GM18870 (cell line): ENCODE measurements around the gene SV2B.

Experiments used
- ATAC-seq: cut with Tn5 transposase; IDR thresholded peaks from one replicate; pipeline ENCODE4 v1.9.1; 2021; ENCODE audit warnings: moderate library complexity; ENCODE audit not compliant: unreplicated experiment

The SV2B gene

DNA sequence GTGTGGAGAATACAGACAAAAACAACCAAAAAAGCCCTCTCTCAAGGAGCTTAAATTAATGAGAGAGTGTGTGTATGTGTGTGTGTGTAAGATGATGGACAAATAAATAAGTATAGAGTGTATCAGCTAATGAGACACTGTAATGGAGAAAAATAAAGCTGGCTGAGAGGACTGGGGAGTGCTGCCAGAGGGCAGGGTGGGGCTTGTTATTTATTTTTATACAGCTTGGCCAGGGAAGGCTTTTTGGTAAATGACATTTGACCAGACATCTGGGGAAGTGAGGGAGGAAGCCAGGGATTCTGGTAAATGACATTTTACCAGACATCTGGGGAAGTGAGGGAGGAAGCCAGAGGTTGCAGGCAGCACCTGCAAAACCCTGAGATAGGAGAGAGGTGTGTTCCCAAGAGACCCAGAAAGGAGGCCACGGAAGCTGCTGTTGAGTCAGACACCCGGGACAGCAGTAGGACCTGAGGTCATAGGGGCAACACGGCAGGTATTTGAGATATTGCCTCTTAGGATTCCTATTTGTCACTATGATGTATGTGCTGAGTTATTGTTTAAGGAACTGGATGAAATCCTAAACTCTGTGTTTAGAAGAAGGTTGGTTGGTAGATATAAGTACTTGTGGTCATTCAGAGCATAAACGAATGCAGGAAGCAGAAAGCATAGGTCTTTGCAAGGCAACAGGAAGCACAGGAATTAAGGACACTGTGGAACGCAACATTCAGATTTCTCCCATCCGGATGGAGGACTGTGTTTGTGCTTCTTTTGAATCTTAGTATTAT lies 2.7 kb downstream of the SV2B start:
- no peak for ATAC-seq

DNA sequence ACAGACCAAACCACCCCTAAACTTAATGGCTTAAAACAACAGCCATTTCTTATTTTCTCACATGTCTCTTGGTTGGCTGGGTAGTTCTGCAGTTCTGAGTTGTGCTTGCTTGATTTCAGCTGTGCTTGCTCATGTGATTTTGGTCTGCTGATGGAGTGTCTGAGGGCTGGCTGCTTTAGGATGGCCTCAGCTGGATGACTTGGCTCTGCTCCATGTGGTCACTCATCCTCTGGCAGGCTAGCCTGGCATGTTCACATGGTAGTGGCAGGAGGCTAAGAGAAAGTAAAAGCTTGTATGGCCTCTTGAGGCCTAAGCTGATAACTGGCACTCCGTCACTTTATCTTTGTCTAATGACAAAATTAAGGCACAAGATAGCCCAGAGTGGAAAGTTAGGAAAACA lies 4.1 kb downstream of the SV2B start:
- ATAC-seq: no peak

DNA sequence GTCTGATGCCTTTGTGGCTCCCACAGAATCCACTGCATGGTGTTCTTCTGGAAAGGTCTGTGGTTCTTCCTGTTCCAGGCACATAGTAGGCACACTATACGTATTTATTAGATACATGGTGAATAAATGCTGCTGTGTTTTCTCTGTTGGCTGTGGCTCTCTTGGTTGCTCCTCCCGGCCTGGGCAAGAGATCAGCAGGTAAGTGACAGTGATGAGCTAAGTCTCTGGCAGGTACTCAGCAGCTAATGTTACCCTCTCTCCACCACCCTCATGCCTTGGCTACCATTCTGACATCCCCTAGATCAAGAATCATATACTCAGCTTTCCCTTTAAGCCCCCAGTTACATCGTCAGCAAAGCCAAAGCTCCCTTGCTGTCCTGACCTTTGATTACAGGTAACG lies 8.4 kb downstream of the SV2B start:
- ATAC-seq: no peak

DNA sequence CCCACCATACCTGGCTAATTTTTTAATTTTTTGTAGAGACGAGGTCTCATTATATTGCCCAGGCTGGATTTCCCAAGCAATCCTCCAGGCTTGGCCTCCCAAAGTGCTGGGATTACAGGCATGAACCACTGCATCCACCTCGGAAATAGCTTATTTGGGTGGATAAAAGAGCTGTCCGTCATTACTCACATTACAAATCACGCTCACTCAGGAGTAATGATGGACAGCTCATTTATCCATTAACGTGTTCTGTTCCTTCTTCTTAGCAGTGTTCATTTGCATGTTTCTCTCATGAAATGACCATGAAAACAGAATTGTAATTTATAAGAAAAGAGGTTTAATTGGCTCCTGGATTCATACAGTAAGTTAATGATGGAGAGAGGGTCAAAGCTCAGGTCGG lies 9.8 kb downstream of the SV2B start:
- ATAC-seq: no peak

DNA sequence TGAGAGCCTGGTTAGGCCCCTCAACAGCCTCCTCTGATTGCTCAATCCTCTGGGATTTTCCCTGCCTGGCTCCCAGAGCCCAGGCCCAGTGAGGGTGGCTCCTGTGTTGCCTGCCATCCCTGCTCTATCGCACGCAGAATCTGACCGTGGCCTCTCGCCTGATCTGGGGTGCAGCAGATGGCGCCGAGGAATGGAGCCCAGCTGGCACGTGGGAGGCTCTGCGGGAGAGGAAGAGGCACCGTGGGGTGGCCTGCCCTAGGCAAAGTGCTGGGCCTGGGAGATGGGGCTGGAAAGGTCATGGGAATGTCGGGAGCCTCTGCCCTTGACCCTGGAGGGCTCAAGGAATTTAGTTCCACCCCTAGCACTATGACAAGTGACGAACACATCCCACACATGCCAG lies 10.3 kb downstream of the SV2B start:
- no peak for ATAC-seq

DNA sequence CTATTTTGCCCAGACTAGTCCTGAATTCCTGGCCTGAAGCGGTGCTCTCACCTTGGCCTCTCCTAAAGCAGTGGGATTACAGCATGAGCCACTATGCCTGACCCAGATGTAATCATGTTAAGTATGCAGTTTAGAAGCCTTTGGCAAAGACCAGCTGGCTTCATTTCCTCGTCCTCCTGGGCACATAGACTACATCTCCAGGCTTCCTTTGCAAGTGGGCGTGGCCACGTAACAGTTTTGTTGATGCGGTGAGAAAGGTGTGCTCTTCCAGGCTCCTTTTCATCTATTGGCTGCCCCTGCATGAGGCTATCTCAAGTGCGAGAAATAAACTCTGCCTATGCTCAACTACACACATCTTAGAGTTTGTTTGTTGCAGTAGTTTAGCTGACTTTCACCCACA lies 13.0 kb downstream of the SV2B start:
- ATAC-seq: no peak

DNA sequence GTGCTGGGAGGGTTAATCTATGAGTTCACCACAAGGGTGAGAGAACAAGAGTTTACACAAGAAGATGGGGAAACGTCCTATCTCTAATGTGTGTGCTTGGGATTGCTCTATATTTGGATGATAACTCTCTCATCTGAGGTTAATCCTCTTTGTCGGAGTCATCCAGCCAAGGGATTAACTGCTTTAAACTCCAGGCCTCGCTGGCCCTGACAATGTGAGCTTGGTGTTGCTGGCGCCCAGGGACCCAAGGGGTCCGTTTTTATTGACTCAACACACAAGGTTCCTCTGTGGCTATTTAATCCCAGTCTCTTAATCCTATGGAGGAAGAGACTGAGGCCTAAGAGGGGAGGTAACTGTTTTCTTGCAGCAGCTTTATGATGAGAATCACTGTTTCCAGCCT lies 14.2 kb downstream of the SV2B start:
- no peak for ATAC-seq

DNA sequence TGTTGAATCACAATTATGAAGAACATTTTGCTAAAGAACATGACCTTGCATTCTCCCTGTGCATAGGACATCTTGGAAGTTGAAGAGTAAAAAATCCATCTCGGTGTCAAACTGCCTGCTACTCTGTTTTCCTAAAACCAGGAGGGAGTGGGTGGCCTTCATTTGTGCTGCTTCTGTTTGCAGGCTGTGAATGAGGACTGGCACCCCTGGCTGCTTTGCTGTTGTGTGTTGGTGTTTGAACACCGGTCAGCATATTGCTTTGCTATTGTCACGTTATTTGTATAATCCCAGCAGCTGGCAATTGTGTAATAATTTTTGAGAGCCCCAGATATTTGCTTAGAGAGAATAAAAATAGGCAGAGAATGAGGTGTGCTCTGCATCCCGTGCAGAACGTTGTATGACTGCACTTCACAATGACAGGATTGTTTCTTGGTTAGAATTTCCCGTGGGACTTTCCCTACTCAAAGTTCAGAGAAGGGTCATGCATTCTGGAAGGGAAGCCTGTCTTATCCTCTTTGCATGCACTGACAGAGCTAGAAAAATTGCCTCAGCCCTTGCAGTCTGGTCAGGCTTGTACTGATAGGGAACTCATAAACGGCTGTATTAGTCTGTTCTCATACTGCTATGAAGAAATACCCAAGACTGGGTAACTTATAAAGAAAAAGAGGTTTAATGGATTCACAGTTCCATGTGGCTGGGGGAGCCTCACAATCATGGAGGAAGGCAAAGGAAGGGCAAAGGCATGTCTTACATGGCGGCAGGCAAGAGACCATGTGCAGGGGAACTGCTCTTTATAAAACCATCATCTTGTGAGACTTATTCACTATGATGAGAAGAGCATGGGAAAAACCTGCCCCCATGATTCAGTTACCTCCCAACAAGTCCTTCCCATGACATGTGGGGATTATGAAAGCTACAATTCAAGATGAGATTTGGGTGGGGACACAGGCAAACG lies 16.3 kb downstream of the SV2B start:
- peak; percentile 97 for ATAC-seq

DNA sequence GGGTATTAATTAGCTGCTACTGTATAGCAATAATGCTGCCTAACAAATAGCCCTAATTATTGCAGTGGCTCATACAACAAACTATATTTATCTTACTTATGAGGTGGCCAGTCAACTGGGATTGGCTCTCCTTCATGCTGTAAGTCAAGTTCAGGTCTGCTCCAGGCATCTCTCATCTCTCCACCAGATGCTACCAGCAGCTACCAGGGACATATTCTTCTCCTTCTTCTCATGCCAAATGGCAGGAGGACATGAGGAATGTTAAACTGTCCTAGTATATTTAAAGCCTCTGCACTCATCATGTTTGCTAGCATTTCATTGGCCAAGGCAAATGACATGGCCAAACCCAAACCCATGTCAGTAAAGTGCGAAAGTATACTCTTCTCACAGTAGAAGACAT lies 17.3 kb downstream of the SV2B start:
- ATAC-seq: no peak

DNA sequence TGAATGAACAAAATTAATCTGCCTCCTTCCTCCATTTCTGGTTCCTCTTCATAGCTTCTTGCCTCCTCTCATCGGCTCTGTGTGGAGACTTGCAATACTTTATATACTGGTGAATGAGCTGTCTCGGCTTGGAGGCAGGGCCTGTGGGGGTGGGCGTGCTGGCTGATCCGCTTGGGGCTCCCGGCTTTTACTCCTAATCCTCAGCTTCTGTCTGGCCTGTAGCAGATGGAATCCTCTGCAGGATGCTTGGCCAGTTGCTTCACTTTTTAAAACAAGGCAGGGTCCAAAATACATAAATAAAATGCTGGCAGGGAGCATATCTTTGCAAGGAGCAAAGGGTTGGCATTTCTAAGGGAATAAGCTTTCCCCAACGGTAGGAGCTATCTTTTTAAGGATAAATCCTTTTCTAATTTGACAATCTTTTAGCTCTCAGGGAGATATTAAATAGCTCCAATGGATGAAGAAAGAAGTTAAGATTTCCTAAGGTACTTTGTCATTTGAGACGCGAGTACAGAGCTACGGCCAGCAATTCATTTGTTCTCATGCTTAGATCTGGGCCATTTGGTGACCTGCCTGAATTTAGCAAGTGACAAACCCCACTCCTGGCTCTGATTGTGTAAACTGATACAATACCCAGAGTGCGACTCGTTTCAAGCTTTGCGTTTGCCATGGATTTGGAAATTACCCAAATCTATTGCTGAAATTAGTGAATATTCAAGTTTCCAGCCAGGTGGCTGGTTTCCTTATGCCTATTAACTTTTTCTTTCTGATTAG lies 18.9 kb downstream of the SV2B start:
- ATAC-seq: no peak

DNA sequence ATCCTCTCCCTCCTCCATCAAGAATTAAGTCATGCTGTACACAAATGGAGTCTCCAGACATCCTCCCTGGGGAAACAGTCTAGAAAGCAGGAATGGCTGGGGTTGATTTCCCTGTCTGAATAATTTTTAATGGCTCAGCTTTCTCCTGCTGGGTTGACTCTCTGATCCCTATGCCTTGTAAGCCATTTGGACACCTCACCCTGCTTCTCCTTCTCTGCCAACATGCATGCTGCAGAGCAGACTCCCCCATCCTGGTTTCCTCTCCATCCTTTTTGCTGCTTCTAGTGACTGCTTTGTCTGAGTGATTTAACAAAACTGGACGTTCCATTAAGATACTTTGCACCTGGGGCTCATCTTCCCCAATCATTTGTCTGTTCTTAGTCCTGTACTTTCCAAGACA lies 22.2 kb downstream of the SV2B start:
- ATAC-seq: no peak

DNA sequence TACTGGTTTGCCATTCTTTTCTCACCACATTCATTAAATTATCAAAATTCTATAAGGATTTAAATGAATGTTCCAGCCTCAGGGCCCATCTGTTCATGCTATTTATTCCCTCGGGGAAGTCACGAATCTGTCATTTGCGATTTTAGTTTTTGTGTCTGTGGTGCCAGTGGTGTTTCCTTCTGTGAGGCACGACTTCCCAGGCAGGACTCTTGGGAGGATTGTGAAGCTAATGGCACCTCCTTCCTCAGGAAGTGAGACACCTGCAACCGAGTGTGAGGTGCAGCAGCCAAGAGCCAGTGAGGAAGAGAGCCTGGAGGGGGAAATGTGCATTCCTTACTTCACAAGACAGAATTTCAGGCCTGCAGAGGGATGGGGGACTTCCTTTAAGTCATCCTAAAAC lies 24.1 kb downstream of the SV2B start:
- no peak for ATAC-seq

DNA sequence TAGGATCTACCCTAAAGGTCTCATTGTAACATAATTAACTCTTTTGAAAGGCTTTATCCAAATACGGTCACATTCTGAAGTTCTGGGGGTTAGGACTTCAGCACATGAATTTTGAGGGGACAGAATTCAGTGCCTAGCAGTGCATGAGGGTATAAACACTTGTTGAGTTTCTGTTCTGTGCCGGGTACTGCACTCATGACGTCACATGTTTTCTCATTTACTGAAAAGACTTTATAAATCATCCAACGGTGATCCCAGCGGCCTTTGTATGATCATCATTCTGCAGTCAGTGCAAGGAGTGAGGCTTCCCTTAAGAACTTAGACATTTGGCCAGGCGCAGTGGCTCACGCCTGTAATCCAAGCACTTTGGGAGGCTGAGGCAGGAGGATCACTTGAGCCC lies 25.1 kb downstream of the SV2B start:
- no peak for ATAC-seq

DNA sequence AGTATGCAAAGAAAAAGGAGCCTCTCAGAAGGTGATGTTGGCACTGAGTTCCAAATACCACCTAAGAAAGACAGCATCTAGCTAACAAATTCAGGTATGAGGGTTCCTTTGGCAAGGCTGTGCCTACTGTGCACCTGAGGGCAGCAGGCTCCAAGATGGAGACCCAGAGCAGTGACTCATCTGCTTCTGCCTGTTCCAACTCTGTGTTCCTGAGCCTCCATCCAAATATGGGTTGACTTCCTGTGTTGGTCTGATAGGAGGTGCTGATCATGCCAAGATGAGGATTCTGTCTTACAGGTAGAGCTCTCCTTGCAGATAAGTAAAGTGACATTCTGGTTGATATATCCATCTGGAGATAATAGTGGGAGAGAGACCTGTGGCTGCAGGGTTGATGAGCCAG lies 26.0 kb downstream of the SV2B start:
- ATAC-seq: no peak

DNA sequence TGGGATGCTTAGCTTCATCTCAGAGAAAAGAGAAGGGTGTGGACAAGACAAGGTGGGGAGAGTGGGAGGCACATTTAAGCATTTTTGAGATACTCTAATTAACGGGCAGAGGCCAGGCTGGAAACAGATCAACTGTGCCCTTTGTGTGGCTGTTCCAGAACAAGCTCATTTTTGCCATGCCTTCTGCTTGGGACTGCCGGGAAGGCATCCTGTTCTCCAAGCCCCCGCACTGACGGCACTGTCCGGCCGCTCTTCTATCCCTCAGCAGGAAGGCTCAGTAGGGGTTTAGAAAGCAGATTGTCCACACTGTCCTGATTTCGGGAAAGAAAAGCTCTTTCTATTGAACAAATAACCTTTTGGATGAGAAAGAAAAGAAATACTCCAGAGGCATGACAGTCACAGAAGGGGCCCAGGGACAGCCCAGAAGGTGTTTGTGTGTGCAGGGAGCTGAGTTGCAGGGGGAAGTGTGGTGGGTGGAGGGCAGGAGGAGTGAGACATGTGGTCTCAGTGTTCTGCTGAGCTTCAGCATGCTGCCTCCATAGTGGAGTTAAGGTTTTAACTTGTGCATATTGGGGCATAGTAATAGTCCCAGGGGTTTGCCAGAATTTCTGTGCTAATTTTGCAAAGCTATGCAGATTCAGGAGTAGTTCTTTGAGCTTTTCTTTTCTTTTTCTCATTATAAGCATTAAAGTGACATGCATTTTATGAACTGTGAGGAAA lies 27.3 kb downstream of the SV2B start:
- no peak for ATAC-seq

DNA sequence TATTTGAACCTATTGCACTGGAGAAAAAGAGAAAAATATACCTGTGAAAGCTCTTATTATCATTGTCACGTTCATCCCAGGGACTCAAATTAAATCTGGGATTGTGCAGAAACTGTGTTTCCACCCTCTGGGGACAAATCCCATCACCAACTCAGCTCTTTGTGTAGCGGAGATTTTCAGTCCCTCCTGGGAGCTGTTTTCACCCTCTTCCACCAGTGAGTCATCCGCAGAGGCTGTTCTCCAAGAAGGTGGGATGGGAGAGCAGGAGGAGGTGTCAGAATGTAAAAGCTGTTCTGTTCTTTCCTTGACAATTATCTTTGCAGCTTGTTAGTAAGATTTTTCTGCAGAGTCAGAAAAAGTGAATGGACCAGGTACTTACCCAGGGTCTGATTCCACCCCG lies 28.0 kb downstream of the SV2B start:
- no peak for ATAC-seq

DNA sequence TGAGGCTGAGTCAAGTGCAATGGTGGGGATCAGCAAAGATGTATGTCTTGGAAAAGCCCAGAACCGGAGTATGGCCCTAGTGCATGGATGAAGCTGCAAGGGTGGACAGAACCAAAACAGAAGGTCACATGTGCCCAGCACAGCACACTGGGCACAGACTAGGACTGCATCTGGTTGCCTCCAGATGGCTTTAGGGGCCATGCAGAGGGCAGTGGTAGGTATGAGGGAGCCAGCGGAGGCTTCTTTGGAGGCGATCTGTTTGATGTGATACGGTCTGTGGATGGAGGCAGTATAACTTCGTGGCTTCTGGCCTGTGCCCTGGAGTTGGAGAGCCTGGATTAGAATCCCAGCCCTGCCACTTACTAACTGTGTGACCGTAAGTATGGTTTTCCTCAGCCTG lies 29.4 kb downstream of the SV2B start:
- no peak for ATAC-seq

DNA sequence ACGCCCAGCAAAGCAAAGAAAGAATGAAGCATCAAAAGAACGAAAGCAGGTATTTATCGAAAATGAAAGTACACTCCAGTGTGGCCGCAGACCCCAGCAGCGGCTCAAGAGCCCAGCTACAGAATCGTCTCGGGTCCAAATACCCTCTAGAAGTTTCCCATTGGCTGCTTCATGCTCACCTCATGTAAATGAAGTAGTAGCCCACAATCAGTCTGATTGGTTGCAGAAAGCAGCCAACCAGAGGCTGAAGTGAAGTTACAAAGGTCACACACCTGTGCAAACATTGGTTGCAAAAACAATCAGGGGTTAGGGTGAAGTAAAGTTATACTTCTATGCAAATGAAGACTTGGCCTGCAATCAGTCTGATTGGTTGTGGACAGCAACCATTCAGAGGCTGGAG lies 32.0 kb downstream of the SV2B start:
- ATAC-seq: no peak

DNA sequence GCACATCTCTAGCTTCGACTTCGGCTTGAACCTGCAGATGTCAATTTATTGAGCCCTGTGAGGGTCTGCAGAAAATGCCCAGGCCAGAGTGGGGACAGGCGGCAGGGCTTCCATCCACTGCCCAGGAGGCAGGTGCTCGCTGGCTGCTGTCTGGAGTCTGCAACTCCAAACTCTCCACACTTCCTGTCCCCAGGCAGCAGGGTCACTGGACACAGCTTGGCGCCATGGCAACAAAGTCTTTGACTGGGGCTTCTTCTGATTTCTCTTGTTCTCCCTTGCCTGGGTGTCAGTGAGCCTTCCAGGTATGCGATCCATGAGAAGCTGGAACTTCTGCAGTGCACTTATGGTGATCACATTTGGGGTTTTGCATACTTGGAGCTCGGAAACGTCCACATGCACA lies 33.5 kb downstream of the SV2B start:
- ATAC-seq: no peak

DNA sequence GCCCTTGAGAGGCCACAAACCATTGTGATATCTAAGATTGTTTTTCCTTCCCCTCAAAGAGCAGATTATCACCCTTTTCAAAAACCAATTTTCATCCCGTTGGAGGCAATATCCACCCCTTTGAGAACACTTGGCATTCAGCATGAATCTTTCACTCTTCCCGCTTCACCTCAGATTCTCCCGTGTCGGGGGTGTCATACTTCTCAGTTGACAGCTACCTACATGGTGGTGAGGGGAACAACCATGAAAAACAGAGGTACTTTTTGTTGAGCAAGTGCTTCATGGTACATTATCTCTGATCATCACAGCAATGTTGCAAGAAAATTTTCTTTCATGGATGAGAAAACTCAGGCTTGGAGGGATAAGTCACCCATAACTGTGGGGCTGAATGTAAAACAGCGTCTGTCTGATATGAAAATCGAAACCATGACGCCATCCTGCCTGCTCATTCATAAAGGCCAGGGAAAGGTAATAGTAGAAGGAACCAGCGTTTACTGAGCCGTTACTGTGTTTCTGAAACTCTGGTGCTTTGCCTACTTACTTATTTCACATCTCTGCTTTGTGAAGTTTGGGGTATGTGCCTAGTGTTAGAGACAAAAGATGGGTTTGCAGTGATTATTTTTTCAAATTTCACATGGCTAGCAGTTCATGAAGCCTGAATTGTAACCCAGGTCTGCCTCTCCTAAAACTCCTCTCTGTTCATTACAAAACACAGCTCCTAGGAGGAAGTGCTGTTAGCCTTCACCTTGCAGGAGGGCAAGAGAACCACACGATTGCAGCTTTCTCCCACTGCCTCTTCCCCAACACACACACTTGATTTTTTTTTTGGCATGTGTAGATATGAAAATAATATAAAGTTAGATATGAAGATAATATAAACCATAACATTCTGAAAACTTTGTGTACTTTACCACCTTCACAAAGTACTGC lies 35.4 kb downstream of the SV2B start:
- peak; percentile 83 for ATAC-seq
